C4-2B (cell line): ENCODE data around the gene IL27RA.

Experiments used
- ZFX ChIP-seq: fragments of 450-650 bp; IDR thresholded peaks from 2 replicates; pipeline ENCODE4 v1.6.1; 2017
- TF ChIP-seq, protein P1 (sequence below): fragments of 450-650 bp; conservative IDR thresholded peaks from 2 replicates; pipeline ENCODE4 v1.5.1; 2017; ENCODE audit warnings: mild to moderate bottlenecking

- TF ChIP-seq, protein P1, sequence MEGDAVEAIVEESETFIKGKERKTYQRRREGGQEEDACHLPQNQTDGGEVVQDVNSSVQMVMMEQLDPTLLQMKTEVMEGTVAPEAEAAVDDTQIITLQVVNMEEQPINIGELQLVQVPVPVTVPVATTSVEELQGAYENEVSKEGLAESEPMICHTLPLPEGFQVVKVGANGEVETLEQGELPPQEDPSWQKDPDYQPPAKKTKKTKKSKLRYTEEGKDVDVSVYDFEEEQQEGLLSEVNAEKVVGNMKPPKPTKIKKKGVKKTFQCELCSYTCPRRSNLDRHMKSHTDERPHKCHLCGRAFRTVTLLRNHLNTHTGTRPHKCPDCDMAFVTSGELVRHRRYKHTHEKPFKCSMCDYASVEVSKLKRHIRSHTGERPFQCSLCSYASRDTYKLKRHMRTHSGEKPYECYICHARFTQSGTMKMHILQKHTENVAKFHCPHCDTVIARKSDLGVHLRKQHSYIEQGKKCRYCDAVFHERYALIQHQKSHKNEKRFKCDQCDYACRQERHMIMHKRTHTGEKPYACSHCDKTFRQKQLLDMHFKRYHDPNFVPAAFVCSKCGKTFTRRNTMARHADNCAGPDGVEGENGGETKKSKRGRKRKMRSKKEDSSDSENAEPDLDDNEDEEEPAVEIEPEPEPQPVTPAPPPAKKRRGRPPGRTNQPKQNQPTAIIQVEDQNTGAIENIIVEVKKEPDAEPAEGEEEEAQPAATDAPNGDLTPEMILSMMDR: no peak
- no peak for TF ChIP-seq ZFX
Measured at GRCh38 chr19:14027856-14028450, 3.6 kb upstream of the IL27RA start, which contains the start of gene RLN3.
